Measurements from ENCODE around the gene ABCE1.
"Not testable (repeated sequence)": the region's sequence is repeated elsewhere in the genome, so short reads cannot be mapped to it uniquely, and the experiment has no call there.

The ABCE1 gene

GRCh38 chr4:145102619-145103018 is 4.5 kb downstream of the ABCE1 start:
- no peak for DNase-seq (ENCODE audit: low read depth, low spot score)

GRCh38 chr4:145103496-145103895 is 5.4 kb downstream of the ABCE1 start:
- DNase-seq (ENCODE audit: low read depth, low spot score): no peak

DNA sequence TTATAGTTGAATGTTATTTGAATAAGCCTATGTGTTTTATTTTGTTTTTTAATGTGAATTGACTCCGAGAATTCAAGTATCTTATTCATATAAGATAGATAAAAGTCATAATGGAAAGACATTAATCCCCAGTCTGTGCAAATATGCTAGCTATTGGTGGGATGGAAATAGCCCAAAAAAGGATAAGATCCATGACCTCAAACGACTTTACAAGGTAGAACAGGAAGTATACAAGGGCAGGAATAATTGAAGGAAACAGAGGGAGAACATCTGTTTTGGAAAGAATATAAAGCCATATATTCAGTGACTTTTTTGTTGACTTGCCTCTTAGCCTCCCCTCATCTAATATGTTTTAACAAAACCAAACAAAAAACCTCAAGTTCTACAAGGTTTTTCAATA is 9.0 kb downstream of the ABCE1 start:
- DNase-seq (ENCODE audit: low read depth, low spot score): no peak

DNA sequence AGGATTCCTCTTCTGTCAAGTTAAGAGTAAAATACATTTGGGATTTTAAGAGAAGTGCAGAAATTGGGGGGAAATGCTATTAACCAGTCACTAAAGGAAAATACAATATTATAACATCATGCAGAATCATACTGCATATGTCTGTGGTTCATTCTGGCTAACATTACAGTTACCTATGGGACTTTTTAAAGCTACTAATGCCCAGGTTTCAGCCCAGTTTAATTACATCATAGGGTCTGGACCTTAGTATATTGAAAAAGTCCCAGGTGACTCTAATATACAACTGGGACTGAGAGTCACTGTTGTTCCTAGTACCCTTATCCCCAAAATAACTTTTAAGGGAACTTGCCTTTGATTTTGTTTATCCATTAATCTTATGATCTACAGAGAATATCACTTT is 10.0 kb downstream of the ABCE1 start:
- no peak for DNase-seq (ENCODE audit: low read depth, low spot score)

DNA sequence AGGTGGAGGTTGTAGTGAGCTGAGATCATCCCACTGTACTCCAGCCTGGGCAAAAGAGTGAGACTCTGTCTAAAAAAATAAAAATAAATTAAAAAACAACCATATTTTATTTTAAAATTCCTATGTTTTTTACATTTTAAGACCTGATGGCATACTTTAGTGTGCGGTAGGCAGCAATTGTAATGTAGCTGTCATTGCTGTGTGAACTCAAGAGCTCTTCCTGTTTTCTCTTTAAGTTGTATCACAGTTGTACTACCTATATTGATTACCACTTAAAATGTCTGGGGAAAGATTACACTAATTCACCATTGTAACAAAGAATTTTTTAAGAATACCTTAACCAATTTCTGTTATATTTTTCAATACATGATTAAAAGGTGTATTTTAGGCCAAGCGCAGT is 27.3 kb downstream of the ABCE1 start:
- no peak for DNase-seq (ENCODE audit: low read depth, low spot score)

GRCh38 chr4:145130130-145130529 is 32.0 kb downstream of the ABCE1 start:
- no peak for DNase-seq (ENCODE audit: low read depth, low spot score)

- DNase-seq (ENCODE audit: low read depth, low spot score): no peak
Observed at GRCh38 chr4:145130788-145131399, 32.8 kb downstream of the ABCE1 start.

GRCh38 chr4:145131848-145132247 is 33.7 kb downstream of the ABCE1 start:
- DNase-seq (ENCODE audit: low read depth, low spot score): no peak

DNA sequence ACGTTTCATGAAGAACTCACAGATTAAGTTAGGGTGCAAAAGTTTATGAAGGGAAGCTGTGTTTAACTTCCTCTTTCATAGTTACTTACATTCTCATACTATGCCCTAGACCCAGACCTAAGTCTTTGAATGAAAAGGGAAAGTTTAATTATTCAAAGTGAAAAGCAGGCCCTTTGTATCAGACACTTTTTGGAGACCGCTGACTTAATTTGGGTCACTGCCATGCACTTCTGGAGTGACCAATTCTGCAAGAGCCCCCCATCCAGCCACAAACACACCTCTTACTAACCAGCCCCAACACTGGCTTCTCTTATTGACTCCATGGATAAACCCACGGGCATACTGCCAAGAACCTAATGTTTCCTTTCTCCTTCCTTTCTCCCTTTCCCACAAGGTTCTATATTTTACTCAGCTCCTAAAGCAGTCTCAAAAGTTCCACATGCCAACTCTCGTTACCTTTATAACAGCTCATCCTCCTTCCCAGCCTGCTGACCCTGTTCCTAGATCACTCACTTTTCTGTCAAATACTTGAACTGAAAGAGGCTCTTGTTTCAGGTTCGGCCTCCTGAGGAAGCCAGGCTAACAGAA is 34.5 kb downstream of the ABCE1 start:
- no peak for DNase-seq (ENCODE audit: low read depth, low spot score)

DNA sequence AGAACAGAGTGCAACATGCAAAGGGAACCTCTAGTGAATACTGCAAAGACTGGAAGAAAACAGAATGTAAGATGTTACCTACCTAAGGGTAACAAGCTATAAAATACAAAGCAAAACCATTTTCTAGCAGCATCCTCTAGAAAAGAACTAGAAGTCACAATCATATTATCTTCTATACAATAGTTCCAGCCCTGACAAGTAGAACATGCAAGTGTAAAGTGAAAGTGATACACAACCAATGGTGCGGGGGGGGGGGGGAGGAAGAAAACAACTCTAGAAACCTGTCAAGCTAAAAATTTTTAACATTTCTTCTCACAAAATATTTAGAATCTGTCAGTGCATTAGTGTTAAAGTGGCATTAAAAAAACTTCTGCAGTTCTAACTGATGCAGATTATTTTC is 38.1 kb downstream of the ABCE1 start:
- not testable (repeated sequence) for DNase-seq (ENCODE audit: low read depth, low spot score)

GRCh38 chr4:145148980-145149379 is 50.9 kb downstream of the ABCE1 start:
- no peak for DNase-seq (ENCODE audit: low read depth, low spot score)

- DNase-seq (ENCODE audit: low read depth, low spot score): no peak
Observed at GRCh38 chr4:145153181-145153903, 55.2 kb downstream of the ABCE1 start.

DNA sequence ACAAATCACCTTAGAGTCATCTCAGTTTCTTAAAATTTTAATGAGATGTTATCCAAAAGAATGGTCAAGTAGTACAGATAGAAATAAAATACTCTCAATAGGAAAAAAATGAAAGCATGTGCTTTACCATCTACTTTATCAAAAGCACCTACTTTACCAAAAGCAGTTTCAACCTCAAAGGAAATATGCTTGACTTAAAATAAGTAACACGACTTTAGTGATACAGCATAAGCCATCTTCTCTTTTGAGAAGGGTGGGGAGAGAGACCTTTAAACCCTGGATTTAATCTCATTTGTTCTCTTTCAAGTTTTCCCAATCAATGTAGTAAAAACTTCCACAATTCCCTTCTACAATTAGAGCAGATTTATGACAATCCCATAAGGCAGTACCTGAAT is 55.8 kb downstream of the ABCE1 start:
- DNase-seq (ENCODE audit: low read depth, low spot score): no peak

GRCh38 chr4:145154573-145154972 is 56.5 kb downstream of the ABCE1 start:
- DNase-seq (ENCODE audit: low read depth, low spot score): peak; percentile 17

DNA sequence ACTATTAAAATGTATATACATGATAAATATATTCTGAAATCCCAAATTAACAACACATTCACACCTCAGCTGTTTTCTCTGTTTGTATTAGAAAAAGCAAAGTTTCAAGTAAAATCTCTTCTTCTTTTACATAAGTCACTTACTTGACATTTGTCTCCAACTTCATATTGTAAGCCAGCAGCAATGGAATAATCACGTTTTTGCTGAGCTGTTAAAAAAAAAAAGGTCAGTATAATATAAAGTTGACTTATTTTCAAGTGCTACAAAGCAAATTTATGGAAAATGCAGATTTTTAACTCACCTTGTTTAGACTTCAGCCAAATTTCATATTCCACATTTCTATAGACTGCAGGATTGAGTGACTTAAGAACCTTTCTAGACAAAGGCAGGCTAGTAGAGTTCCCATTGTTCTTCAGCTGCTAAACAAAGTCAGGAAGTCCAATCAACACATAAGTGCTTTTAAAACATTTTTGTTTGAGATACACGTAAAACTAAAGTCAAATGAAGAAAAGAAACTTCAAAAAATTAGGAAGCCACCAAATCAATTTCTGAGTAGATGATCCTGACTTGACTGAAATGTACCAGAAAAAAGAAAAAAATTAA is 57.3 kb downstream of the ABCE1 start:
- DNase-seq (ENCODE audit: low read depth, low spot score): no peak

DNA sequence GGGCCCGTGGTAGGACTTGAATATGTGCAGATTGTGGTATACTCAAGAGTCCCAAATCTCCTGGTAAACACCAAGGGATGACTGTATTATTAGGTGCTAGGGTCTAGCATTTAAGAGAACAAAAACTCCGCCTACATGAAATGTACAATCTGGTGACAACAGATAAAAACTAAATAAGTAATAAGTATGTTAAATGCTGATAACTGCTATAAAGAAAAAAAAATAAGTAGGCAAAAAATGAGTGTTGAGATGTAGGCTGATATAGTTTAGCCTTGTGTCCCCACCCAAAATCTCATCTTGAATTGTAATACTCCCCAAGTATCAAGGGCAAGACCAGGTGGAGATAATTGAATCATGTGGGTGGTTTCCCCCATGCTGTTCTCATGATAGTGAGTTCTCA is 58.9 kb downstream of the ABCE1 start:
- no peak for DNase-seq (ENCODE audit: low read depth, low spot score)

DNA sequence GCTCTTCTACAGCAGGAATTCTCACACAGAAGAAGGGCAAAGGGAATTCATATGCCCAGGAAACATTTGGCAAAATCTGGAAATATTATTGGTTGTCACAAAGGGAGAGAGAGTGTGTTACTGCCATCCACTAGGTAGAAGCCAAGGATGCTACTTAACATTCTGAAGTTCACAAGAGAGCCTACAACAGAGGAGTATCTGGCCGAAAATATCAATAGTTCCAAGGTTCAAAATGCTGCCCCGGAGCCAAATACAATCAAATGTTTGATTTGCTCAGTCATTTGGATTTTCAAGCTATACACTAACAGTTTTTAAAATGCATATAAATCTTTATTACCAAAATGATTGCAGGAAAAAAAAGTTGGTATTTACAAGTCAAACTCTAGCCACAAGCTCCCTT is 63.4 kb downstream of the ABCE1 start:
- no peak for DNase-seq (ENCODE audit: low read depth, low spot score)

GRCh38 chr4:145167887-145168286 is 69.8 kb downstream of the ABCE1 start:
- no peak for DNase-seq (ENCODE audit: low read depth, low spot score)

DNA sequence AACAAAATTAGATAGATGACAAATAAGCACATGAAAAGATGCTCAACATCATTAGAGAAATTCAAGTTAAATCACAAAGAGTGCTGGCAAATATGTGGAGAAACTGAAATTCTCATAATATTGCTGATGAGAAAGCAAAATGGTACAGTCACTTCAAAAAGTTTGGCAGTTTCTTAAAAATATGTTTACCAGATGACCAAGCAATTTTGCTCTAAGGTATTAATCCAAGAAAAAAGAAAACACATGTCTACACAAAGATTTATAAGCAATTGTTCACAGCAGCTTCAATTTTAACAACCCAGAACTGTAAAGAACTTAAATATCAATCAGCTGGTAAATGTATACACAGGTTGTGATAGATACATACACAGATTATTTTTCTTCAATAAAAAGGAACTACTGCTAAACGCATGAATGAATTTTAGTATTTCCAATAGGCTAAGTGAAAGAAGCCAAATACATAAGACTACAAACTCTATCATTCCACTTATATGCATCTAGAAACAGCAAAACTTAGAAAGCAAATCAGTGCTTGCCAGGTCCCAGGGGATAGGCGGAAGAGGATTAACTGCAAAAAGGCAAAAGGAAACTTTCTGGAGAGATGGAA is 70.6 kb downstream of the ABCE1 start:
- no peak for DNase-seq (ENCODE audit: low read depth, low spot score)

- DNase-seq (ENCODE audit: low read depth, low spot score): no peak
Observed at GRCh38 chr4:145170223-145170622, 72.1 kb downstream of the ABCE1 start.

DNA sequence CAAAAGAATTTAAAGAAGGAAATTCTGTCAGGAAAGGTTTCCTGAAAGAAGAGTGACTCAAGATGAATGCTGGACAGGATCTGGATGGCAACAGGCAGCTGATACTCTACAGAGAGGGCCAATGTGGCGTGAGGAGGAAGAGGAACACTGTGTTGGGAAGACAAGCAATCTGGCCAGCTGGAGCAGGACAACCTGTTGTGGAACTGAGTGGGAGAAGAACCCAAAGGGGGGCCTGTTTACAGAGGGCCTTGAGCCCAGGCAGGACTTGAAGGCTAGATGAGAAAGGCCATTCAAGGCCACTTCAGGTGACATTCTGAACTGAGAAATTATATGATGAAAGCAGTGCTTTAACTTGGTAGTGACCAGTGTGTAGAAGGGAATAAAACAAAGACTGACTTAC is 73.8 kb downstream of the ABCE1 start:
- no peak for DNase-seq (ENCODE audit: low read depth, low spot score)

- DNase-seq (ENCODE audit: low read depth, low spot score): no peak
Observed at GRCh38 chr4:145176641-145177432, 78.7 kb downstream of the ABCE1 start.
